GM19239 (cell line): Measurements from ENCODE around the gene DCLK2.
"Not testable (repeated sequence)": the region's sequence is repeated elsewhere in the genome, so short reads cannot be mapped to it uniquely, and the experiment has no call there.

ENCODE experiments used
- DNase-seq: peaks from one replicate; pipeline ENCODE4 v3.0.0; 2011; ENCODE audit warnings: low spot score; ENCODE audit not compliant: insufficient read length
- FAIRE-seq: peaks from 2 replicates; lab custom pipeline; 2011; peaks lifted over from hg19 to GRCh38; lab: Jason Lieb, UNC

DCLK2 gene

DNA sequence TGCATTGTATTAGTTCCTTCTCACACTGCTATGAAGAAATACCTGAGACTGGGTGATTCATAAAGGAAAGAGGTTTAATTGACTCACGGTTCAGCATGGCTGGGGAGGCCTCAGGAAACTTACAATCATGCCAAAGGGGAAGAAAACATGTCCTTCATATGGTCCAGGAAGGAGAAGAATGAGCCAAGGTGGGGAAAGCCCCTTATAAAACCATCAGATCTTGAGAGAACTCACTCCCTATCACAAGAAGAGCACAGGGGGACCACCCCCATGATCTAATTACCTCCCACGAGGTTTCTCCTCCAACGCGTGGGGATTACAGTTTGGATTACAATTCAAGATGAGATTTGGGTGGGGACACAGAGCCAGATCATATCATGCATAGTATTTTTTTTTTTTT lies 106.8 kb downstream of the DCLK2 start:
- not testable (repeated sequence) for FAIRE-seq, DNase-seq

GRCh38 chr4:150192986-150193385 lies 114.7 kb downstream of the DCLK2 start:
- DNase-seq (no peak), FAIRE-seq (no peak)

GRCh38 chr4:150197256-150197655 lies 119.0 kb downstream of the DCLK2 start:
- not testable (repeated sequence) for DNase-seq, FAIRE-seq

GRCh38 chr4:150199056-150199455 lies 120.8 kb downstream of the DCLK2 start:
- DNase-seq (no peak), FAIRE-seq (no peak)

- DNase-seq (no peak), FAIRE-seq (no peak)
Measured at GRCh38 chr4:150205016-150205415, 126.8 kb downstream of the DCLK2 start.

DNA sequence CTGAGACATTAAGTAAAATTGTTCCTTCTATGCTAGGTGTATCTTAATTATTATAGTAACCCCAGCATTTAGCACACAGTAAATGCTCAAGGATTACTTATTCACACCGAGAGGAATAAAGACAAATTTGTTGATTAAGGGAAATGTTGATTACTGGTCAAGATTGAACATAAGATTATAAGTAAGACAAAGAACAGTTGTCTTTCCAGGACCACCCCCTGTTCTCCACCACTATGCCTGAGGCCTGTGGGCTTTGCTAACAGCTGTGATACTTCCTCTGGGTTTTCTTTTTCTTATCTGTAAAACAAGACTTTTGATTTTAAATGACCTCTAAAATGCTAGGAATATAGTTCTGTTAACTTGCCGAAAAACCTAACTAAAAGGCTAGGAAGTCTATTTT lies 128.0 kb downstream of the DCLK2 start:
- no peak for FAIRE-seq
- no peak for DNase-seq

DNA sequence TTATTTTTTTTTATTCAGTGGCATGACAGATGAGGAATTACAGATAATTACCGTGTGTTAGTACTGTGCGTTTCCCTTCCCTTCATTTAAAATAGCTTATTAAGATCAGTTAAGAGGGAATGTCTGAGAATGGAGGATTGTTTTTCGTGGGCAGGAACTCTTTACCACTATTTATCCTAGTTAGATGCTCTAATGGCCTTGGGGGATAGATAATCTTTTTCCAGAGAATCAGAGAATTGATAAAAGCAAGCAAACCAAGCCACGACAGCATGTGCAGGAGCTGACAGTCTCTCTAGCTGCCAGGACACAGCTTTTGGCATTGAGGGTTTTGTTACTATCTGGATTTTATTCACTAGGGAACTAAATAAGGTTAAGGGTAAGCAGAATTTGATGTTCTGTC lies 128.7 kb downstream of the DCLK2 start:
- DNase-seq (no peak), FAIRE-seq (no peak)

DNA sequence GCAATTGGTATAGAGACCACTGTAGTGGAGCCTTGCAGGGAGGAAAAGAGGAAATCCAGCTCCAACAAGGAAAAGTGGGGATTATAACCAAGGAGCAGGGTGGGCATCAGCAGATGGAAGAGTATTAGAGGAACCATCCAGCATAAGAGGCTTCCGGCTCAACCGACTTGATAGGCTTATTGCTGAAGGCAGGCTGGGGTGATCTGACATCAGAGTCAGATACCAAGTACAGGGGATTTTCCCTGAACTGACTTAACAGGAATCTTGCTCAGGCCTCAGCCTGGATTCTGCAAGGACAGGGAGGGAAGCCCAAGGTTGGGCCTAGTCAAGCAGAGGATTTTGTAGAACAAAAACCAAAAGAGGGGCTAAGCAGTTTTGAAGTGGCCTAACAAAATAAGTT lies 129.6 kb downstream of the DCLK2 start:
- FAIRE-seq: no peak
- DNase-seq: no peak

DNA sequence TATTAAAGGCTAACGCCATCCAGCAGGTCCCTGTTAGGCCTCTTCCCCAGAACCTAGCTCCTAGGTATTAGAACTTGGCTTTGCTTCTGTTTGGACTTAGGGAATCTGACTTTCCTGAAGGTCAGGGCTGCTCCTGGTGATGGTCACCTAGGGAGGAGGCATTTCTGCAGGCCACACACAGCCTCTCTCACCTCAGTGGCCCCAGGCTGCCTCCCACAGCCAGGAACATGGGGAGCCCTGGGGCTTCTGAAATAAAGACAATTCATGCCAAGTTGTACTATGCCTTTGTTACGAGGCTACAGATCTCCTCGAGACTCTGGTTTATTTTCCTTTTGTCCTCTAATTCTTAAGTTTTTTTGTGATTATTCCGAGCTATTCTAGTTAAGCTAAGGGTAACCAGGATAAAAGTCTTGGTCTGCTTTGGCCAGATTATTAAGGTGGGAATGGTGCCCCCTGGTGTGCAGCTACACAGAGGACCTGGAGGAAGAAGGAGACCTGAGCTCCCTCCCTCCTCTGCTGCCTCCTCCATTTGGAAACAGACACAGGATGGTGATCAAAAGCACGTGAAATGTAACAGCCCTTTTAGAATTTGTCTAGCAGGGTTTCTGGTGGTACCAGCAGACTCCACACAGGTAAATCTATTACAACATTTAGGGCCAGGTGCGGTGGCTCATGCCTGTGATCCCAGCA lies 131.0 kb downstream of the DCLK2 start:
- FAIRE-seq (no peak), DNase-seq (no peak)

DNA sequence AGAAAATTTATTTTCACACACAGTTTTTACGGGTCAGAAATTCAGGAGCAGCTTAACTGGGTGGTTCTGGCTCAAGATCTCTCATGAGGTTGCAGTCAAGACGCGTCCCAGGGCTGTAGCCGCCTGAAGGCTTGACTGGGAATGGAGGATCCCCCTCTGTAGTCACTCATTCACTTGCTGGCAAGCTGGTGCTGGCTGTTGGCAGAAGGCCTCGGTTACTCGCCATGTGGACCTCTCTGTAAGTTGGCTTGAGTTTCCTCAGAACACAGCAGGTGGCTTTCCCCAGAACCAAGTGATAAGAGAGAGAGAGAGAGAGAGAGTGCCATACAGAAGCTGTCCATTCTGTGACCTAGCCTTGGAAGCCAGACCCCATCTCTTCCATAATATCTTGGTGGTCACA lies 132.8 kb downstream of the DCLK2 start:
- no peak for FAIRE-seq
- no peak for DNase-seq

- no peak for FAIRE-seq
- DNase-seq: no peak
Measured at GRCh38 chr4:150211799-150212445, 133.7 kb downstream of the DCLK2 start.

DNA sequence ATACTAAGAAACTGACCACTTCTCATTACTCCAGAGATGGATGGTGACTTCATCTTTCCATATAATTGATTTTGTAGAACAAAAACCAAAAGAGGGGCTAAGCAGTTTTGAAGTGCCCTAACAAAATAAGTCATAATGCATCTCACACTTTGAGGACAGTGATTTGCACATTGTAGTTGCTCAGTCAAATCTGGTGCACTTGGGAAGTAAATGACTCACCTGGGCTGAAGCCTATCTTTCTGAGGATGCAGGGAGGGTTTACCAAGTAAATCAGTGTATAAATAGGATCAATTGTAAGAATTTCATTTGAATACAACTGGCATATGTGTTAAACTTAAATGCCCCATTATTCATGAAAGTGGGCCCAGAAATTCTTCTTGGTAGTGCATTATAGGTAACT lies 134.2 kb downstream of the DCLK2 start:
- FAIRE-seq (no peak), DNase-seq (no peak)

DNA sequence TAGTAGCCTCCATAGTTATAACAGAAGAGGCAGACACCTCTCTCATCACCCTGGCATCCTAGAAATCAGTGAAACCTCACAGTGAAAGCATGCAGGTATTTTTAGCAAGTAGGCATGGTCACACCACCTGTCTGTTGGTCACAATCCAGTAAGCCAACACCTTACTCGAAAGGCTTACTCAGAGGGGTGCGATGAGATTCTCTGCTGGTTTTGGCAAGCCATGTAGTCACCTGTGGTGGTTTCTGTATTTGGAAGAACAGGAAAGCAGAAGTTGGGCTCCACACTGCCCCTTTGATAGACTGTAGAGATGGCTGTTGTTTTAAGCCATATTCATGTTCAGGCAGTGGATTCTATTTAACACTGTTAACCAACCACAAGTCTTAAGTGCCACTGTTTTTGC lies 134.7 kb downstream of the DCLK2 start:
- FAIRE-seq (no peak), DNase-seq (no peak)

DNA sequence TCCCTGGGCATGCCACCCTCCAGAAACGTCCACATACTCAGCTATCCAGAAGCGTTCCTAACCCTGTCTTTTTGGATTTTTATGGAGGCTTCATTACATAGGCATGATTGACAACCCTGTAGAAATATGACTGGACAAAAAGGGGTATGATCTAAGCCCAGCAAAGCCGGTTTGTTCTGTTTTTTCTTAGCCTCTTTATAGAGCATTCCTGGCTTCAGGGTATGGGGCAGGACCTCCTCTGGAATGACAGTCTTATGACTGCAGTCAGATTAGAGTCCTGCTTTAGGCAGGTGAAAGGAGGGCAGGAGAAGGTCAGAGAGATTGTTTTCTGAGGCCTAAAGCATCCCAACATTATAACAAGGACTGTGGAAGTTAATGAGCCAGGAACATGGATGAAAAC lies 137.4 kb downstream of the DCLK2 start:
- FAIRE-seq (no peak), DNase-seq (no peak)

DNA sequence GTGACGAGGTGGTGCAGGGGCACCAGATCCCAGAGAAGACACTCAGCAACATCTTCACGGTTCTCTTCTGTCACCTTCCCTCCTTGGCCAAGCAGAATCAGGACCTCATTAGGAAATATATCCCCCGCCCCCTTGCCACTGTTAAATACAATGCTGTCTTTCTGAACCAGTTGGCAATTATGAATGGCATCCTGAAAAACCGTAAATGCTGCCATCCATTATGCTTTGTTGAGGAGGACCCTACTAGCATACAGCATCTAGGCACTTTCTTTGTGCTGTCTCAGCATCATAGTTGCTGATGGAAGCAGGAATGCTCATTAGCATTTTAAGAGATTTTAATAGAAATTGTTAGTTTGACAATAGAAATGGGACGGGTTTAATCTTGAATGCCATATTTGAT lies 138.5 kb downstream of the DCLK2 start:
- DNase-seq: no peak
- FAIRE-seq: no peak

DNA sequence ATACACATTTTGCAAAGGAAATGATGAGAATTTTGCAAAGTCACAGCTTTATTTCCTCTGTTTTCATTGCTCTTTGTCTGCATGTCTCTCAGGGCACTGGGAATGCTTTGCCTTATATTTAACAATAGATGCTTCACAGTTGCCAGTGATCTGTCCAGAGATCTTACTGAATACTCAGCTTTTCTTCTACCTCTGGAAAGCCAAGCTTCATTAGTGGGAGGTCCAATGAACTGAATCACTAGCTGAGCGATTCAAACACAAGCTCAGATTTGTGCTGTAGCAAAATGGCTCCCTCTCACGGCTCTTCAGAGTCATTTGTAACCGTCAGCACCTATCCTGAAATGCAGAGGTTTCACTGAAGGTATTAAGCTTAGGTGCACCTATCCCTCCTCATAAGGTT lies 138.9 kb downstream of the DCLK2 start:
- FAIRE-seq (no peak), DNase-seq (no peak)

GRCh38 chr4:150217808-150218207 lies 139.6 kb downstream of the DCLK2 start:
- DNase-seq: no peak
- FAIRE-seq: no peak

DNA sequence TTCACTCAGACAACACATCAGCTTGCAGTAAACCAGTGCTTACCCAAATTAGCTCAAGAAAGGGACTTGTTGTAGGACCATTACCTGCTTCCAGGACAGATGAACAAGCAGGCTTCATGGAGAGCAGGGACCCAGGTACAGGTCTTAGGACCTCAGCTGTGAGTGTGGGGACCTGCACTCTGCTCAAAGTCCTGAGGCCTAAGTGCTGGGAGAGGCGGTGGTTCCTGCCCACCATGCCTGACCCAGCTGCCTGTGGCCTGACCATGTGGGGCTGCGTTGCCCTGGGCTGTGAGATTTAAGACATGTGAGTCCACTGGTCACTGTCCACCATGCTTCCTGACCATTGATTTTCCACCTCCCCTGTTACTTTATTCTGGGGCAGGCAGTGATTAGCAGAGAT lies 140.2 kb downstream of the DCLK2 start:
- FAIRE-seq: no peak
- no peak for DNase-seq

DNA sequence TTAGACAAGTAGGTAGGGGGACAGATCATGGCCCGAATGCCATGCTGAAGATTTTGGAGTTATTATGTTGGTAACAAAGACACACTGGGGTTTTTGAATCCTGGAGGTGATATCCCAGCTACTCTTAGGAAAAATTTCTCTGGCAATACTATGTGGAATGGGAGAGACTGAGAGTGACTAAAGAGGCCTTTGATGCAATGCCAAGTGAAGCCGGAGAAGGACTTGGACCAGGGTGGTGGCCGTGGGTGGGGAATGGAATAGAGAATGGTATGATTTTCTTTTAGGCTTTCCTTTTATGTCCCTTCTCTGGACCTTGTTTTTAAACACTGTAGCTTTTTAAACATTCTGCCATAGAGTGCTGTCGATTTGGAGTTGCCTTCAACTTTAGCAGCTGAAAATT lies 141.6 kb downstream of the DCLK2 start:
- DNase-seq (no peak), FAIRE-seq (no peak)

DNA sequence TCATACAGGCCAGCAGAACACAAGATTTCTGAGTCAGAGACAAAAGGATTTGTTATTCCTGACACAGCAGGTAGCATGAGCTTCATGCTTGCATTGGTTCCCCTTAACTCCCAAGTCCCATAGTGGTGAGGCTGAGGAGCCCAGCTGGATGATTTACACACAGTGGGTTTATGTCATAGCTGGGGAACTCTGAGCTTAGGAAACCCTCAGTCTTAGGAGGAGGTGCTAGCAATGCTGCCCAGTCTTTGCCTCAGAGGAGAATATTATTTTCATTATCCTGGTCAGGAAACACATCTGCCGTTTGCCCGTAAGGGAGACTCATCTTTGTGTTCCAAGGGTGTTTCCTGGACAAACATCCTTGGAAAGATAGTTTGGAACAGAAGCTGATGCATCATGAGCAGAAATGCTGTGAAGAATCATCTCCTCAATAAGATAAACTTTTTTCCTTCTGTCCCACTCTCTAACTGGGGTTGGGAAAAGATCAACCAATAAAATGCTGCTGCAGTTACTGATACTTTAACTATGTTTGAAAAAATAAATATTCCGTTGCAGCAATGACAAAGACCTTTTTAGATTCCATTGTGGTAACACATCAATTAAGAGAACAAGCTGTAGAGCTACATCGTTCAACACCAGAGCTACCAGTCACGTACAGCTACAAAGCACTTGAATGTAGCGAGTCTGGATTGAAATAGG lies 146.8 kb downstream of the DCLK2 start:
- no peak for FAIRE-seq

GRCh38 chr4:150229520-150229919 lies 151.3 kb downstream of the DCLK2 start:
- DNase-seq (no peak), FAIRE-seq (no peak)

More for the DNA sequence above, 146.8 kb downstream of the DCLK2 start:
- no peak for DNase-seq
